Measurements from ENCODE around the gene ANAPC4.

The ANAPC4 gene

DNA sequence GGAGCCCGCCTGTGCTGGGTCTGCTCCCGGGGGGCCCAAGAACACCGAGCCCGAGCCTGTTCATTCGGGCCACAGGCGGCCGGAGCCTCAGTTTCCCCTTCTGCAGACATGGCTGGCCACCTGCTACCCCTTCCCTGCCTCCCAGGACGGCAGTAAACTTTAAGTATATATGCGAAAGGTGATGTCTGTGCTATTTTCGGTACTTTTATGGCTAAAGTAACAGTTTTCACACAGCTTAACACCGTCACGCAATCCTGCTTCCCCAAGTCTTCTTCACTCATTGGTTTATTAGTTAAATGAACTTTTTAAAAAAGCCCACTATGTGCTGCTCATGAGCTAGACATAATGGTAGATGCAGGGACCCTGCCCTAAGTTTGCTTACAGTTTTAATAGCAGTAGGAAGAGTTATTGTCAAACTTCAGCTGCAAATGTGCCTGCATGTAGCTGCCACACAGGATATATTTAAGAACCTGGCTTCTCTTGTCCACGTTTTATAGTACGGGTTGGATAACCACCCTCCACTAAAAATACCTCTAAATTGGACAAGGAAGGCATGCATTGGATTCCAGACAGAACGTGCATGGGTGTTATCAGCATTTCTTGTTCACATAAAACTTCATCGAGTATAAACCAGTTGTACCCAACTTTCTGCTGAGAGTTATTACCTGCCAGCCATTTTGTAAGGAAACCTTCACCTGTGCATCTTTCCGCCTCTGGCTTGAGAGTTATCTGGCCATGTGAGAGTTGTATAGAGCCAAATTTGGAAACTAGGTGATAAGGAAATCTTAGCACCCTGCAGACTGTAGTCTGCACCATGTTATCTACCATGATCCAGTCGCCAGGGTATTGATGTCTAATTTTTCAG is 741 bp downstream of the ANAPC4 start:
- no peak for DNase-seq

DNA sequence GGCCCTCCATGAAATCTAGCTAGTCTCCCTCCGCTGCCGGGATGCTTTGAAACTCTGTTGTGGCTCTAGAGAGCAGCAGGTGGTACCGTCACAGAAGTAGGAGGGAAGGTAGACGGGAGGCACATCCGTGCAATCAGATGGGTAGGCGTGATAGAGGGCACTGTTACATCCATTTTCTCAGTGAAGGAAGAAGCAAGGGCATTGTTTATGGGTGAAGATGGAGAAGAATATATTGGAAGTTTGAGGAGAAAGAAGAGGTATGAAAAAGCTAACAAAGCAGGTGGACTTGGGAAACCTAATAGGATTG is 1.3 kb downstream of the ANAPC4 start:
- DNase-seq = no peak

GRCh38 chr4:25379591-25379990 is 2.5 kb downstream of the ANAPC4 start:
- no peak for DNase-seq

- no peak for DNase-seq
Observed at GRCh38 chr4:25383647-25384046, 6.6 kb downstream of the ANAPC4 start.

DNA sequence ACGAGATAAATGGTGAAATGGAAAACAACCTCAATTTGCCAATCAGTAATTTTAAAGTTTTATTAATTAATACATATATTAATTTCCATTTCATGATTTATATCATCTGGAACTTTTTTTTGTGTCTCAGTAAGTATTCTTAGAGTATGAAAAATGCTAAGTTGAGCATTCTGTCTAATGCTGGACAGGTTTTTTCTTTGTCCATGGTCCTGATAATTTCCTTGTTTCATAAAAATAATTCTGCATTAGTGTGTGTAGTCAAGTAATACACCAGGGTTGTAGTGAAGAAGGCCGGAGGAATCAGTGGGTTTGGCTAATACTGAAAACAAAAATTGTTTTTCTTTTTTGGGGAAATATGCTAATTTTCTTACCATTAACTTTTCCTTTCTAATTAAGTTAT is 9.9 kb downstream of the ANAPC4 start:
- no peak for DNase-seq

DNA sequence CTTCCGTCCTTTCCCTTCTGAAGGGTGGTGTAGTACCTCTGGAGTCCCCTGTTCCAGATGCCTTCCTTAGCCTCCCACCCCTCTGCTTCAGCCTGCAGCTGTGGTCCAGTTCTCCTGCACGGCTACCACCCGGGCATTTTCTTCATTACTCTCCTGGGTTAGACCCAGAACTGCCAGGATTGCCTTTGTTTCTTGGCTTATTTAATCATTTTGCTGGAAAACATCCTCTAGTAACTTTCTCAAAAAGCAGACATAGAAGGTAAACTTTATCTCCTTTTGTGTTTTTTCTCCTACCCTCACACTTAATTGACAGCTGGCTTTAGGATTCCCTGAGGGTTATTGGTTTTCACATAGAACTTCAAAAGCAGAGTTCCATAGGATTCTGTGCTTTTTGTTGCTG is 20.2 kb downstream of the ANAPC4 start:
- no peak for DNase-seq

- DNase-seq = no peak
Observed at GRCh38 chr4:25399510-25399909, 22.4 kb downstream of the ANAPC4 start.

DNA sequence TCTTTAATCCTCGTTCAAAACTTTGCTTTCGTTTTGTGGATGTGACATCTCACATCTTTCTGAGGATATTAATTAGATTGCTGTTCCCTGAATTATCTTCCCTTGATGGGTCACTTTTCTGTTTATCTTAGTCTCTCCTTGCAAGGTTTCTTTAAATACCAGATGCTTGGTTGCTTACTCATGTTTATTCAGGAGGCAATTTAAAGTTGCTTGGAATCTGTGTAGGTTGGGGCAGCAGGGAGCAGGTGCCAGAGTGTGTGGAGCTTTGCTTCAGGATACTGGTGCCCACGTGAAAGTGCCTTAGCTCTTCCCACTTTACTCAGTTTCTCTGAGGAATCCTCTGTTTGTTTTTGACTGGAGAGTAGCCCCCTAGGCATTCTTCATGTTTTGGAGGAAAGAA is 24.0 kb downstream of the ANAPC4 start:
- DNase-seq = no peak

DNA sequence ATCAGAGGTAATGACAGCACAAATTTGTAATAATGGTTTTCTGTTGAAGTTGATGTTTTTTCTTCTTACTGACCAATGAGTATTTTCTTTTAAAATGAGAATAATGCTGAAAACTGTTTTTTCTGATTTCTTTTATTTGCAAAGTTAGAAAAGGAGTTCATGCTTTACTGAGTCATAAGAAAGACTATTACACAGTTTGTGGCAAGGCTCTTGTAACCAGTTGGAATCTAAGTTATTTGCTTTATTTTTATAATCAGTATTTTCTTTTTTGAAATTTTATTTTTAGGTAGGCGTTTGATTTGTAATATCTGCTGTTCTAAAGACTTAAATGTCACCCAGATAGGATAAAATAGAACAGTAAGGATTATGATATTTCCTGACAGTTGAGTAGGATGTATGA is 25.5 kb downstream of the ANAPC4 start:
- no peak for DNase-seq

DNA sequence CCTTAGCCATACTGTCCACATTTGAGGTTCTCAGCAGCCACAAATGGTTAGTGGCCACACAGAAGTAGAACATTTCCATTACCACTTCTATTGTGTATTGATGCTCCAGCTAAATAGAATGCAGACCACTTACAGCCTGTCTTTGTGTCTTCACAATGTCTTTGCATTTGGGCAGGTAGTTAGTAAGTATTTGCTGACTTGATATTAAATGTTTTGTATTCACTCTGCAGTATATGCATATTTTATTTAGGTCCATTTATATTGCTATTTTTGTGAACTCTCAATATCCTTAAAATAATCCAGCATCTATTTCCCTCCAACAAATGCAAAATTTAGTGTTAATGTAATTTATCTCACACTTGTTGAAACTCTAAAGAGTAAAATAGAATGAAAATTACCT is 26.6 kb downstream of the ANAPC4 start:
- DNase-seq = no peak

- no peak for DNase-seq
Observed at GRCh38 chr4:25405453-25405852, 28.4 kb downstream of the ANAPC4 start.

GRCh38 chr4:25406081-25406692 is 29.1 kb downstream of the ANAPC4 start:
- DNase-seq = no peak

DNA sequence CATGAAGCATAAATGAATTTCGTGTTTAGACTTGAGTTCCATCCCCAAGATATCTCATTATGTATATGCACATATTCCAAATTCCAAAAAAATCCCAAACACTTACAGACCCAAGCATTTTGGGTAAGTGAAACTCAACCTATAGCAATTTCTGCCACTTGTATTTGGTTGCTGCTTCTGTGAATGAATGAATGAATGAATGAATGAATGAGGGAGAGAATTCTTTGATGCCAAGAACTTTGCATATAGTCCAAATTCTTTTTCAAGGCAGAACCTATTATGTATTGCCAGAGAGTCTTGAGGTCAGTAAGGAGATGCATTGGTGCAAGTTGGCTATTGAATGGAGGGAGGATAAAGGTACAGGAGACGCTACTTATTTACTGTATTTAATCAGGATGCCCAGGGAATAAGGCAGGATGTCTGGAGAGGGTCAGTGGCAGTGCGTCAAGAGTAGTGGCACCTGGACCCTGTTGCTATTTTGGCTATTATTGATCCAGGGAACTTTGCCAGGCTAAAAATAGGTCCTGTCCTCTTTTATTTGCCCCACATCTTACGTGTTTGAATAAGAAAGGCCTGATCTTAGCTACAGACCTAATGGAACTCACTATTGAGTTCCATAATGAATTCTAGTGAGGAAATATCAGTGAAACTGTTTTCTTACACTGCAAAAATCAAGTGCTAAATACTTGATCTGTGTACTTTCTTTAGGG is 33.9 kb downstream of the ANAPC4 start:
- DNase-seq = no peak

- no peak for DNase-seq
Observed at GRCh38 chr4:25413261-25413660, 36.2 kb downstream of the ANAPC4 start.

GRCh38 chr4:25417014-25417413 is 40.0 kb downstream of the ANAPC4 start:
- DNase-seq = no peak

DNA sequence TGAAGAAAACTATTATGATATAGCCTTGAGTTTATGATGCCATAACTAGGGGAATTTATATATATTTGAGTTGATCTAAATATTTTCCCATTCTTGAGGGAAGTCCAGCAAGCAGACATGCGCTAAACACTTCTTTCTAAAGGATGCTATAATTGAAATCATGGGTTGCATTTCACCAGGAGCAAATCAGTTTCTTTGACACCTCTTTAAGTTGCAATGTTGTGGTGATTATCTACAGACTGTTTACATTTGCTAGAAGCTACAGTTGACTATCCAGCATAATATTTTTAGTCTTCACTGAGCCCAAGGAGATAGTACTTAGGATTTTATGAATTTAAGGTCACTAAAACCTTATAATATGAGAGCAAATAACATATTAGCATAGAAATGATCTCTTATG is 43.9 kb downstream of the ANAPC4 start:
- DNase-seq = no peak

DNA sequence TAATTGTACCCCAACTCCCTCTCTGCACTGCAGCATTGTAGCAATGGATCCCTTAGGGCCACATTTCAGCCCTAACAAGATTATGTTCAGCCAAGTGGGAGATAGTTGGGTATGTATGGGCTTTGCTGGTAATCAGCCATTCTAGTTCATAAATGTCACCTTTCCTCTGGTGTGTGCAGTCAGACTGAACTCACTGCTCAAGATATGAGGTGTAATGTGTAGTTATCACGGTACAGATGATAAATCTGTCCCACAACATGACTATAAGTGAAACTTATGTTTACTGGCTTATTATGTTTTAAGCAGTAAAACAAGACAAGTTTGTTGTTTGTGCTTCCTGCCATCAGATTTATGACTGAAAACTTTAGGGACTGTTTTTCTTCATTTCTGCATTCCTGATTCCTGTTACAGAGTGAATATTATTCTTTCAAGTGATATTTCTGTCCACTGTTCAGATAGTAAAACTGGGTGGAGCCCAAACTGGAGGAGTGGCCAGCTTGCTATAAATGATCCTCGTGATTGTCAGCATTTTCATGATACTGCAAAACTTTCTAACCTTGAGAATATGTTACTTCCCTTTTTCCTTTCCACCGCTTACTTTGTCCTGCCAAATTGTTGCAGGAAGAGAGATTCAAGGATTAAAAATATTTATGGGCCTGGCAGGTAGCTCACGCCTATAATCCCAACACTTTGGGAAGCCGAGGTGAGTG is 44.9 kb downstream of the ANAPC4 start:
- no peak for DNase-seq

DNA sequence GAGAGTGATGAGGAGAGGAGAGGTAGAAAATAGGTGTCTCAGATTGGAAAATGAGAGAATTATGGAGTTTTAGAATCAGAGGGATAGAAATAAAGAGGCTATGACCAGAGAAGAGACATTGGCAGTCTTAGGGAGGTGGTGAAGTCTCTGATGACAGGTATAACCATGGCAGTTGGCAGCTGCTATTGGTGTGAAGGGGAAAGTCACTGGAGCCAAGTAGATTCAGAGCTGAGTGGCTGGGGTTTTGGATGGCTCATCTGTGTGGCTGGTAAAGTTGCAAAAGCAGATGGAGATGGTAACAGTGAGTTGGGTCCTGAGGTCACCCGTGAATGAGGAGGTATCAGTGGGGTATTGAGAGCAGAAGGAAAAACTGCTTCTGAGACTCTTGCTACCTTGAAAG is 46.5 kb downstream of the ANAPC4 start:
- DNase-seq = no peak

- DNase-seq = no peak
Observed at GRCh38 chr4:25424539-25425228, 47.6 kb downstream of the ANAPC4 start.

DNA sequence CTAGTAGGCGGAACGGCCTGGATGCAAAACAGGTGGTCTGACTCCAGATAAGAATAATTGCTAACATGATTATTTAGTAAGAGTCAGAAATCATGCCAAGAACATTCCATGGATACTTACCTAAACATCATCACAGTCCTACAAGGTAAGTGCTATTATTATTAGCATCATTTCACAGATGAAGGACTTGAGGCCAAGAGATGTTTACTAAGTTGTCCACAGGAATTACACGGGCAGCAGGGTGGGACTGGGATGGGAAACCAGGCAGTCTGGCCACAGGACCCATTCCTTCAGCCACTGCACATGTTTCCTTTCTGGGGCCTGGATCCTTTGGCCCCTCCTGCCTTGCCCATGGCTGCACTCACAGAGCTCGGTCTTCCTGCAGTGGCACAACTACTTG is 48.3 kb downstream of the ANAPC4 start:
- DNase-seq = no peak

- DNase-seq = no peak
Observed at GRCh38 chr4:25427871-25428270, 50.8 kb downstream of the ANAPC4 start.

- DNase-seq = no peak
Observed at GRCh38 chr4:25430630-25431029, 53.6 kb downstream of the ANAPC4 start.

Measured in amniotic stem cell (primary cell).